Right renal pelvis (tissue), 4 donors: ENCODE results near the gene ASS1. TPM values are rescaled to one million over a fixed set of nuclear protein-coding genes. Genes with fewer than 3 reads are reported as not detected.

Experiments used
- DNase-seq, 4 donors: peaks; one replicate each; pipeline ENCODE4 v3.0.0-alpha.2; 2013; ENCODE audit warnings: low read depth in 4 of 4, low spot score in 3 of 4, missing footprints in 1 of 4
- polyA plus RNA-seq, 4 donors: library from polyadenylated mRNA; unstranded; fragments of 120-200 nt; gene quantifications; one replicate each; pipeline ENCODE4 v1.2.1, GENCODE V29; 2013; ENCODE audit not compliant: insufficient read length in 4 of 4

ASS1 gene
- polyA plus RNA-seq, 4 donors: 265 to 368 (median 314) TPM

- no peak for DNase-seq
These were observed 81.6 kb downstream of the ASS1 start for GRCh38 chr9:130526193-130526853.

GRCh38 chr9:130526854-130527650 lies 82.3 kb downstream of the ASS1 start:
- no peak for DNase-seq

GRCh38 chr9:130527651-130528310 lies 83.0 kb downstream of the ASS1 start:
- DNase-seq: no peak

GRCh38 chr9:130528674-130529073 lies 83.9 kb downstream of the ASS1 start:
- DNase-seq: no peak

- DNase-seq: no peak
These were observed 86.2 kb downstream of the ASS1 start for GRCh38 chr9:130530938-130531337.

GRCh38 chr9:130531670-130532069 lies 86.9 kb downstream of the ASS1 start:
- DNase-seq: no peak

GRCh38 chr9:130532426-130533080 lies 87.8 kb downstream of the ASS1 start:
- DNase-seq: no peak

- peak in 2 of 4 donors; percentile 19 to 20 for DNase-seq
These were observed 91.2 kb downstream of the ASS1 start for GRCh38 chr9:130535818-130536521.

GRCh38 chr9:130536701-130537107 lies 91.9 kb downstream of the ASS1 start:
- no peak for DNase-seq

GRCh38 chr9:130537346-130538050 lies 92.7 kb downstream of the ASS1 start:
- DNase-seq: no peak

- DNase-seq: no peak
These were observed 94.9 kb downstream of the ASS1 start for GRCh38 chr9:130539420-130540223.

GRCh38 chr9:130541533-130541932 lies 96.8 kb downstream of the ASS1 start:
- no peak for DNase-seq

GRCh38 chr9:130542038-130542437 lies 97.3 kb downstream of the ASS1 start:
- DNase-seq: no peak

- DNase-seq: no peak
These were observed 97.9 kb downstream of the ASS1 start for GRCh38 chr9:130542457-130543228.

- DNase-seq: no peak
These were observed 98.6 kb downstream of the ASS1 start for GRCh38 chr9:130543368-130543767.

- DNase-seq: no peak
These were observed 99.1 kb downstream of the ASS1 start for GRCh38 chr9:130543859-130544258.

- no peak for DNase-seq
These were observed 99.6 kb downstream of the ASS1 start for GRCh38 chr9:130544364-130544763.

- no peak for DNase-seq
These were observed 103.3 kb downstream of the ASS1 start for GRCh38 chr9:130548103-130548502.
